Right cardiac atrium (tissue), 5 donors: ENCODE data around the gene ICOSLG. TPM values are rescaled to one million over a fixed set of nuclear protein-coding genes. Genes with fewer than 3 reads are reported as not detected.
"Not testable (repeated sequence)": the region's sequence is repeated elsewhere in the genome, so short reads cannot be mapped to it uniquely, and the experiment has no call there.

ENCODE experiments used
- ATAC-seq, 2 donors: fragments of 200-7000 bp; cut with Tn5 transposase; one replicate each; pipeline versions ENCODE4 v1.8.0 to v1.9.1; 2020; ENCODE audit warnings: moderate library complexity in 2 of 2, mild to moderate bottlenecking in 1 of 2
- DNase-seq, 3 donors: peaks; one replicate each; pipeline ENCODE4 v3.0.0-alpha.2; 2020
- H3K27ac ChIP-seq: one replicate; pipeline ENCODE4 v1.5.1; 2013; ENCODE audit warnings: mild to moderate bottlenecking, low read length, control low read depth, moderate library complexity
- H3K27me3 ChIP-seq: one replicate; pipeline ENCODE4 v1.6.1; 2013; ENCODE audit not compliant: control insufficient read depth, insufficient read depth
- H3K4me1 ChIP-seq: one replicate; pipeline ENCODE4 v1.6.1; 2013; ENCODE audit warnings: low read length; ENCODE audit not compliant: control insufficient read depth, insufficient read depth
- H3K4me3 ChIP-seq: one replicate; pipeline ENCODE4 v1.5.1; 2013; ENCODE audit warnings: low read length, control low read depth
- H3K9me3 ChIP-seq: one replicate; pipeline ENCODE4 v1.6.1; 2013; ENCODE audit warnings: low read length; ENCODE audit not compliant: control insufficient read depth
- WGBS: extraction: QIAGEN DNeasy Blood & Tissue Kit; methylation state at CpG from one replicate; pipeline ENCODE4 v1.1.7; 2013; 5-methylcytosine and 5-hydroxymethylcytosine counted together
- intact Hi-C, 4 donors: fragments of 100-400 bp; cut with DNase I; formaldehyde crosslinking; loops; one replicate each; pipeline versions ENCODE4 v1.11.0 to v1.14.0; 2022 to 2023
- long read RNA-seq, 4 donors: library from polyadenylated mRNA; unstranded; transcript quantifications; one replicate each; pipeline ENCODE4 v2.0.0, GENCODE V29; 2020 to 2021
- polyA plus RNA-seq: library from polyadenylated mRNA; stranded (reverse); fragments of 200-250 nt; gene quantifications from one replicate; pipeline ENCODE4 v1.2.3, GENCODE V29; 2013
- total RNA-seq, 4 donors: library from RNA; stranded (reverse); fragmentation: NEBNext Ultra II Directional; extraction: Animal tissue kit (Norgen Biotek cat#: 25700); gene quantifications; one replicate each; pipeline ENCODE4 v1.2.1, GENCODE V29; 2021
- donor health status: healthy with polysubstance abuse.
- donor health status: DM: no; HTN: yes; CAD: no.
- donor health status: DM: no; HTN: no; CAD: no.
- donor health status: DM: no; HTN: yes; CAD: no; lungs with severe emphysema.
- donor health status: DM: yes; HTN: yes; CAD: no.

ICOSLG gene
- total RNA-seq (1 to 10 TPM in 2 of 4 donors, under 1 TPM in 2; 0.60 to 4.6 (median 1.7) TPM), polyA plus RNA-seq (0.57 TPM)
- long read RNA-seq, donor 1: 0 reads
- long read RNA-seq, donor 2, full-length matches to known transcripts: 4 of 6 reads
- long read RNA-seq, donor 2, partial matches to known transcripts: 2 of 6 reads
- long read RNA-seq, donor 2, other reads (novel, unspliced or antisense): 0 of 6 reads
- long read RNA-seq, donor 3, full-length matches to known transcripts: 3 of 6 reads
- long read RNA-seq, donor 3, partial matches to known transcripts: 3 of 6 reads
- long read RNA-seq, donor 3, other reads (novel, unspliced or antisense): 0 of 6 reads
- long read RNA-seq, donor 4: 0 reads

GRCh38 chr21:44240842-44241241 is at the start of gene ICOSLG:
TSS of gene ICOSLG (minus strand) at chr21:44240943. CDS start at chr21:44240817, 126 bp downstream.
- H3K4me1 ChIP-seq, intact Hi-C loops, H3K9me3 ChIP-seq, H3K27me3 ChIP-seq, H3K4me3 ChIP-seq, H3K27ac ChIP-seq, DNase-seq: not testable (repeated sequence)
- WGBS: no CpG with 5 or more reads among the region's 53 CpGs
- ATAC-seq: peak; percentile 89 to 92

GRCh38 chr21:44289381-44290010 is 48.8 kb upstream of the ICOSLG start:
- peak in 2 of 3 donors; percentile 36 to 52 for DNase-seq
- 81% methylated on average over 24 of the region's 24 CpGs for WGBS
- no peaks in the 10 kb centered on the region for H3K27me3 ChIP-seq
- no peaks in the 10 kb centered on the region for H3K4me1 ChIP-seq
- no peak for ATAC-seq
- intact Hi-C loops: no loop called here
- H3K27ac ChIP-seq: no peak overlapping the region
- H3K9me3 ChIP-seq: no peaks in the 10 kb centered on the region
- no peak overlapping the region for H3K4me3 ChIP-seq

GRCh38 chr21:44288251-44289110 is 47.7 kb upstream of the ICOSLG start:
- Histone ChIP-seq H3K4me1 (no peaks in the 10 kb centered on the region), H3K27me3 (no peaks in the 10 kb centered on the region), H3K9me3 (no peaks in the 10 kb centered on the region), H3K4me3 (no peak overlapping the region), H3K27ac (no peak overlapping the region)
- intact Hi-C loops: no loop called here
- no peak for ATAC-seq
- WGBS: 88% methylated on average over 23 of the region's 23 CpGs
- DNase-seq: peak; percentile 8 to 52 (median 20)

- H3K27me3 ChIP-seq: no peaks in the 10 kb centered on the region
- ATAC-seq (no peak), DNase-seq (peak; percentile 11 to 62 (median 37))
- no peaks in the 10 kb centered on the region for H3K4me1 ChIP-seq
- H3K4me3 ChIP-seq: no peak overlapping the region
- intact Hi-C loops: no loop called here
- 67% methylated on average over 31 of the region's 31 CpGs for WGBS
- no peaks in the 10 kb centered on the region for H3K9me3 ChIP-seq
- no peak overlapping the region for H3K27ac ChIP-seq
Observed at GRCh38 chr21:44286716-44287632, 46.2 kb upstream of the ICOSLG start.

- no peaks in the 10 kb centered on the region for H3K9me3 ChIP-seq
- no peaks in the 10 kb centered on the region for H3K4me1 ChIP-seq
- peak; percentile 16 to 48 (median 43) for DNase-seq
- H3K27me3 ChIP-seq: no peaks in the 10 kb centered on the region
- H3K27ac ChIP-seq: no peak overlapping the region
- no peak overlapping the region for H3K4me3 ChIP-seq
- WGBS: 60% methylated on average over 21 of the region's 21 CpGs
- intact Hi-C loops: no loop called here
- ATAC-seq: no peak
Observed at GRCh38 chr21:44286086-44286715, 45.5 kb upstream of the ICOSLG start.

GRCh38 chr21:44285138-44285992 is 44.6 kb upstream of the ICOSLG start, which contains the start of gene AIRE:
TSS of gene AIRE (plus strand) at chr21:44285876. CDS start at chr21:44286007, 131 bp downstream.
- H3K27ac ChIP-seq: no peak within 1 kb of the TSS
- intact Hi-C loops: no loop called here
- H3K27me3 ChIP-seq: no peaks in the 10 kb centered on the region
- 32% methylated on average over 56 of the region's 56 CpGs for WGBS
- DNase-seq (peak; percentile 38 to 62 (median 53)), ATAC-seq (peak; percentile 5 to 49)
- H3K9me3 ChIP-seq: no peaks in the 10 kb centered on the region
- peak within 1 kb of the TSS; percentile 8 for H3K4me3 ChIP-seq
- no peaks in the 10 kb centered on the region for H3K4me1 ChIP-seq

GRCh38 chr21:44283948-44284347 is 43.2 kb upstream of the ICOSLG start:
- intact Hi-C loops: no loop called here
- WGBS: 66% methylated on average over 11 of the region's 11 CpGs
- Histone ChIP-seq H3K4me1 (no peaks in the 10 kb centered on the region), H3K27me3 (no peaks in the 10 kb centered on the region), H3K4me3 (no peak overlapping the region), H3K9me3 (no peaks in the 10 kb centered on the region), H3K27ac (no peak overlapping the region)
- peak in 2 of 3 donors; percentile 19 to 29 for DNase-seq
- no peak for ATAC-seq

GRCh38 chr21:44283211-44283785 is 42.6 kb upstream of the ICOSLG start:
- H3K27ac ChIP-seq, H3K9me3 ChIP-seq, intact Hi-C loops, H3K4me1 ChIP-seq, H3K27me3 ChIP-seq, ATAC-seq, H3K4me3 ChIP-seq, DNase-seq: not testable (repeated sequence)
- 71% methylated on average over 11 of the region's 11 CpGs for WGBS

GRCh38 chr21:44282370-44282769 is 41.6 kb upstream of the ICOSLG start:
- ATAC-seq (no peak), DNase-seq (peak in 1 of 3 donors; percentile 22)
- no peaks in the 10 kb centered on the region for H3K27me3 ChIP-seq
- no peaks in the 10 kb centered on the region for H3K4me1 ChIP-seq
- no peaks in the 10 kb centered on the region for H3K9me3 ChIP-seq
- no peak overlapping the region for H3K4me3 ChIP-seq
- intact Hi-C loops: no loop called here
- no peak overlapping the region for H3K27ac ChIP-seq
- 92% methylated on average over 9 of the region's 9 CpGs for WGBS
